Measurements from ENCODE around the gene TUBB4B.

TUBB4B gene

DNA sequence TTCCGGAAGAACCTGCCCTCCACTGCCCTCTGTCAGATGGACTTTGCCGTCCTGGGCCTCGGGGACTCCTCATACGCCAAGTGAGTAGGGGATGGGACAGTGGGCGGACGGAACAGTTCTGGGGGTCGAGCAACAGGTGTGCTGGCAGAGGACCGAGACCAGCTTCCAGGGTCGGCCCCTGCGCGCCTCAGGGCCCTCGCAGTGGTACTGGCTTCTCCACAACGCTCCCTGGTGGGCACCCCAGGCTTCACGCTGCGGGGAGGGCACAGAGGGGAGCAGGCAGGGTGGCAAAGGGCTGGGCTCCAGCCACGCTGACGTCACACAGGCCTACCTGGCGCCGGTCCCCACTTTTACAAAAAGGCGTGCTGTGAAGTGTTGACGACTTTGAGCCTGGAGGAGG is 28.6 kb upstream of the TUBB4B start:
- DNase-seq (ENCODE audit: low read depth, low spot score): no peak

DNA sequence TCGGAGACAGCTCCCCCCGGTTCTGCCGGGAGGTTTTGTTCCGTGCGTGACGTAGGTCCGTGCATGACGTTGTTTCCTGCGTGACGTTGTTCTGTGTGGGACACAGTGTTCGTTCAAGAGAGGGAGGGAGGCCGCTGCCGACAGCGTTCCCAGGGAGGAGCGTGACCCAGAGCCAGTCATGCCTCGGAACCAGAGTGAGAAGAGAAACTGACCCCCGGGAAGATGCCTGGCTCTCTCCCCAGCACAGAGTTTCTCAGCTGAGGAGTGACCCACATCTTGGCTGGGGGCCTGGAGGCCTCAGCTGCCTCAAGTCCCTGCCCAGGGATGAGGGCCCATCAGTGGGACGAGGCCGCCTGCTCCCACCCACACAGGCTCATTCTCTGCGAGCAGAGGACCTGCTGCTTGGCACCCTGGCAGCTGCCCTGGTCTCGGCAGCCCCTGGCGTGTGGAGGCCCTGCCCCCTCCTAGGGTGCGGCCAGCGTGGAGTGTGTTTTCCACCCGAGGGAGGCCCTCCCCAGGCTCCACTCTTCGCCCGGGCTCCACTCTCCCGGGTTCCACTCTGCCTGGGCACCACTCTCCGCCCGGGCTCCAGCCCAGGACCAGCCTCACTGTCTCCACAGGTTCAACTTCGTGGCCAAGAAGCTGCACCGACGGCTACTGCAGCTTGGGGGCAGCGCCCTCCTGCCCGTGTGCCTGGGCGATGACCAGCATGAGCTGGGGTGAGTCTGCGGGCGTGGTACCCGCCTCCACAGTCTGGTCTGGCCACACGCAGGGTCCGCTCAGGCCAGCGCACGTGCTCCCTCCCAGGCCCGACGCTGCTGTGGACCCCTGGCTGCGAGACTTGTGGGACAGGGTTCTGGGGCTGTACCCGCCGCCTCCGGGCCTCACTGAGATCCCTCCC is 27.7 kb upstream of the TUBB4B start:
- no peak for DNase-seq (ENCODE audit: low read depth, low spot score)

DNA sequence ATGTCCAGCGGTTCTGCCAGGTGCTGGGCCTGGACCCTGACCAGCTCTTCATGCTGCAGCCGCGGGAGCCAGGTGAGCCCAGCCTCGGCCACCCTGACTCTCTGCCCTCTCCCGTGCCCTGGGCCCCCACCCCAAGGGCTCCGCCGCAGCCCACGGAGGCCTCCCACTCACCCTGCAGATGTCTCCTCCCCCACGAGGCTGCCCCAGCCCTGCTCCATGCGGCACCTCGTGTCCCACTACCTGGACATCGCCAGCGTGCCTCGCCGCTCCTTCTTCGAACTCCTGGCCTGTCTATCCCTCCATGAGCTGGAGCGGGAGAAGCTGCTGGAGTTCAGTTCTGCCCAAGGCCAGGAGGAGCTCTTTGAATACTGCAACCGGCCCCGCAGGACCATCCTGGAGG is 26.5 kb upstream of the TUBB4B start:
- no peak for DNase-seq (ENCODE audit: low read depth, low spot score)

DNA sequence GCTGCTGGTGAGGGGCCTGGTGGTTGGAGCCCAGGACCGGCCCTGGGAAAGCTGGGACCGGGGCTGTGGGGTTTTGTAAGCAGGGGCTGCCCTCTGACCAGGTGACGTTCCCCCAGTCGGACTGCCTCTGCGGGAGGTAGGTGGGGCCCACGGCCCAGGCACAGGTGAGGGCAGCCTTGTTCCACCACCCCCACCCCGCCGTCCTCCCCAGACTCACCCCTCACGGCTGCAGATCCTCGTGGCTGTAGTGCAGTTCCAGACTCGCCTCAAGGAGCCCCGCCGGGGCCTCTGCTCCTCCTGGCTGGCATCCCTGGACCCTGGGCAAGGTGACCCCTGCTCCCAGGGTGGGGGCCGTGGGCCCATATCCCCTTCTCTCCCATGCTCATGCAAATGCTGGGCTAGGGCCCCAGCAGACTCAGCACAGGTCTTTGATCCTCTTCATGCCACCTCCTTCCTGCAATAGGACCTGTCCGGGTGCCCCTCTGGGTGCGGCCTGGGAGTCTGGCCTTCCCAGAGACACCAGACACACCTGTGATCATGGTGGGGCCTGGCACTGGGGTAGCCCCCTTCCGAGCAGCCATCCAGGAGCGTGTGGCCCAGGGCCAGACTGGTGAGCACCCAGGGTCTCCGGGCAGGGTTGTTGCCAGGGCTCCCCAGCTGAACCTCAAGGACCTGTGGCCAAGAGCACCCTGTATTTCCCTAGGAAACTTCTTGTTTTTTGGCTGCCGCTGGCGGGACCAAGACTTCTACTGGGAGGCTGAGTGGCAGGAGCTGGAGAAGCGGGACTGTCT is 25.7 kb upstream of the TUBB4B start:
- no peak for DNase-seq (ENCODE audit: low read depth, low spot score)

DNA sequence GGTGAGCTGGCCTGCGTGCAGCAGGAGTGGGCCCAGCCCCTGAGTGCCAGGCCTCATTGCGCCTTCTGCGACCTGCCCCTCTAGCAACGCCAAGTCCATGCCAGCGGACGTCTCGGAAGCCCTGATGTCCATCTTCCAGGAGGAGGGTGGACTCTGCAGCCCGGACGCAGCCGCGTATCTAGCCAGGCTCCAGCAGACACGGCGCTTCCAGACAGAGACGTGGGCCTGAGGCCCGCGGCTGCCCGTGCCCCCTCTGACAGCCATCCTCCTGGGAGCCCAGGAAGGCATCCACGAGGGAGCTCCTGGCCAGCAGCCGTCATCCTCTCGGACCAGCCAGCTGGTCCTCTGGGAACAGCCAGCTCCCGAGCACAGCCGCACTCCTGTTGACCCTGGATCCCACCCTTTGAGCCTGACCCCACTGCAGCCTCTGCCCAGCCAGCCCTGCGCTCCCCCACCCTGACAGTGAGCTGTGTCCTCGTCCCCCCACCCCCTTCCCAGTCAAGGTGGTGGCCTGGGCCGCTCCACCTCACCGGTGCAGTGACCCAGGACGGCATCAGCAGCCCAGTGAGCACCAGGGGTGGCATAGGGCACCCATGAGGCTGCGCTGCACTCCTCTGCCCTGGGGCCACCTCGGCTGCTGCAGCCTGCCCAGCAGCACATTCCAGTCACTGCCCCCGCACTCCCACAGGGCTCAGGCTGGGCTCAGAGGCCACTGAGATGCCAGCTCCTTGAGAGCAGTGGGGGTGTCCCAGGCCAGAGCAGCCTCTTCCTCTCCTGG is 24.7 kb upstream of the TUBB4B start:
- DNase-seq (ENCODE audit: low read depth, low spot score): no peak

DNA sequence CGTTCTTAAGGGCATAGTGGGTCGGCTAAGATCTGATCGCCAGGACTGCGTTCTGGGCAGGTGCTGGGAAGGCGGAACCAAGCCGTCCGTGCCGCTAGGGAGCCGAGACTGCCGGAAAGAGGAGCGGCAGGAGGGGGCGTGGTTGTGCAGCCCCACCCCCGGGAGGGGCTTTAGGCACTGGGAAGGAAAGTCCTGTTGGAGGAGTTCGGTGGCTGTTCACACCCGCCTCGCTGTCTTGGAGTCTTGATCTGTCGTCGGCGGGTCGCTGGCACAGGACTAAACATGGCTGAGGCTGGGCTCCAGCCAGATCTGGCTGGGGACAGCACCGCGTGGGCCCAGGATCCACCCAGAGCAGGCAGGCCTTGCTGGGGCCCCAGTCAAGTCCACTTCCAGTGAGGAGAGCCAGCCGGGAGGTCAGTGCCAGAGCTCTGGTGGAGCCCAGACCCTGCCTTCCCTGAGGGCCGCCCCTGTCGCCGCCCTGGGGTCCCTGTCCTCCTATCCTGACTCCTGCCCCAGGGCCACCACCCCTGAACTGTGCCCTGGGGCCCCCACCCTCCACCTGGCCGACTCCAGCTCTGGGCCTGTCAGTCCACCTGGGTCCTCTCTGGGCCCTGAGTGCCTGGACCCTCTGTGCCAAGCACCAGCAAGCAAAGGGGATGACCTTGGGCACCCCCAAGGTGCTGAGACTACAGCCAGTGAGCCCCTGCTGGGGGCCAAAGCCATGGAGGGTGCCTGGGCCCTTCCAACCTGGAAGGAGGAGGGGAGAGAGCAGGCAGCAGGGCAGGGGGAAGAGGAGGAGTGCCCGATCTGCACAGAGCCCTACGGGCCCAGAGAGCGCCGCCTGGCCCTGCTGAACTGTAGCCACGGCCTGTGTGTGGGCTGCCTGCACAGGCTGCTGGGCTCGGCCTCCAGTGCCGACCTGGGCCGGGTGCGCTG is 23.5 kb upstream of the TUBB4B start:
- DNase-seq (ENCODE audit: low read depth, low spot score): peak; percentile 16

DNA sequence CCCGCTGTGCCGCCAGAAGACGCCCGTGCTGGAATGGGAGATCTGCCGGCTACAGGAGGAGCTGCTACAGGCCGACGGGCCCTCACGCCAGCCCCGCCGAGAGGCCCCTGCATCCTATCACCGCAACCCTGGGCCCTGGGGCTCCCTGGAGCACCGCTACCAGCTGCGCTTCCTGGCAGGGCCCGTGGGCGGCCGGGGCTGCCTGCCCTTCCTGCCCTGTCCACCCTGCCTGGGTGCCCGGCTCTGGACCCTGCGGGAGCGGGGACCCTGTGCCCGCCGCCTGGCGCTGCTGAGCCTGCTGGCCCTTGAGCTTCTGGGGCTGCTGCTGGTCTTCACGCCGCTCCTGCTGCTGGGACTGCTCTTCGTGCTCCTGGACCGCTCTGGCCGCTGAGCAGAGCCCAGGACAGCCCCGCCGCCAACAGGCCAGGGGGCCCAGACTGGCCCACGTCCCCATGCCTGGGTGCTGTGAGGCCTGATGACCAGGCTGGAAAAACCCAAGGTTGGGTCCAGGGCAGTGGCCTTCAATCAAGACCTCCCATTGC is 22.8 kb upstream of the TUBB4B start:
- no peak for DNase-seq (ENCODE audit: low read depth, low spot score)

DNA sequence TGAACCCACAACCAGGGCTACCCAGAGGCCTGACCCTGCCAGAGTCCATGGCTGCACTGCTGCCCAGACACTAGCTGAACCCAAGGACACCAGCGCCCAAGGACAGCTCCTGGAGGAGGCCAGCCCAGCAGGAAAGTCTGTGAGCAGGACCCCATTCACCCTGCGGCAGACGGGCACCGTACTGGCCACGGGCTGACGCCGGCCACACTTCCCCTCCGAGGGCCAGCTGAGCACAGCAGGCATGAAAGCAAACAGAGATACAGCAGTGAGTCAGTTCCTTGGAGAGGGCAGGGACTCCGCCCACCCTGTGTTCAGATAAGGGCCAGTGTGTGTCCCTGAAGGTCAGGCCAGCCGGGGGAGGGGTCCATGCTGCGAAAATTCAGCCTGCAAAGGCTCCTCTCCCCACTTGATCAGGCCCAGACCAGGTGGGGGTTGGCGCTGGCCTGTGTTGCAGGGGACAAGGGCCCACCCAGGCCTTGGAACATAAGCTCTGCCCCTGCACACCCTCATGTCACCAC is 22.3 kb upstream of the TUBB4B start:
- peak; percentile 53 for DNase-seq (ENCODE audit: low read depth, low spot score)

DNA sequence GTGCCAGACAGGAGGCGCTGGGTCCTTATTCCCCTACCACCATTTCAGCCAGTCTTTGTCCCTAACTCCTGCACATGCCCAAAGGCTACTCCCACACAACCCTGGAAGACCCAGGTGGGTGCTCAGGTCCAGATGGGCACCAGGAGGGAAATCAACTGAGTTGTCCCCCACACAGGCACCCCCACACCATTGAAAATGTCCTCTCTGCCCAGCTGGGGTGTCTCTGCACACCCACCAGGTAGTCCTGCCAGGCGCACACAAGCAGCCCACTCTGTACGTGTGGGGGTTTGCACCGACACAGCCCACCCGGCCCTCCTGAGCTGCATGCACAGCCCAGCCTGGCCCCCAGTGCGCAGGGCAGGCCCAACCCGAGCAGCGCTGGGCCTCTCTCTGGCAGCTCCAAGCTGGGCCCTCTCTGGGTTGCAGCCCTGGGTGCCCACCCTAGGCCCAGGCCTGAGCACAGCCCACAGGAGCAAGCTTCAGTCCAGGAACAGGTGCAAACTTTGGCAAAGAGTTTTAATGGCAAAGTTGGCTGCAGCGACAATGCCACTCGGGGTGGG is 21.2 kb upstream of the TUBB4B start:
- DNase-seq (ENCODE audit: low read depth, low spot score): no peak

DNA sequence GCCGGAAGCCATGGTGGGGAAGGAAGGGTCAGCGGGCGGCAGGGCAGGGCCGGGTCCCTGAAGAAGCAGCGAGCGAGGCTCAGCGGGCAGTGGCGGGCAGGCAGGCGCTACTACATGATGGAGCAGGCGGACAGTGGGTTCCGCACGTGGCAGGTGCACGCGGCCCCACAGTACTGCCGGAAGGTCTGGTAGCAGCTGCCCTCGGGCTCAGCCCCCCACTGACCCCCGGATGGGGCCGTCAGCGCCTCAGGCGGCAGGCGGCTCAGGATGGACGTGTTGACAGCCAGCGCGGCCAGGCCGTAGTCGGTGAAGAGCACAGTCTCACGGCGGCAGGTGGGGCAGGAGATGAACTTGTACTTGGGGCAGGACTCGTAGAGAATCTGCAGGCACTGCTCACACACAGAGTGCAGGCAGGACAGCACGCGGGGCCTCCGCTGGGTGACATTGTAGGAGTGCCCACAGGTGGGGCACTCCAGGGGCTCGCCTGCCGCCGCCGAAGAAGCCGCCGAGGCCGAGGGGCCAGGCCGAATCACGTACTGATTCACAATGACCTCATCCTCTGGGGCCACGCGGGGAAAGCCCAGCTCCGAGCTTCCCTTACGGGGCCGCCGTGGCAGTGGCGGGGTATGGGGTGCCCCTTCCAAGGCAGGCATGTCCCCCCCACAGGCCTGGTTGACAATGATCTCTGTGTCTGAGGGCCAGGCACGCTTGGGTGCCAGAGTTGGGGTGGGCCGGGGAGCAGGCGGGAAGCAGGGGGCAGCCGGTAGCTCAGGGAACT is 20.6 kb upstream of the TUBB4B start:
- DNase-seq (ENCODE audit: low read depth, low spot score): no peak

DNA sequence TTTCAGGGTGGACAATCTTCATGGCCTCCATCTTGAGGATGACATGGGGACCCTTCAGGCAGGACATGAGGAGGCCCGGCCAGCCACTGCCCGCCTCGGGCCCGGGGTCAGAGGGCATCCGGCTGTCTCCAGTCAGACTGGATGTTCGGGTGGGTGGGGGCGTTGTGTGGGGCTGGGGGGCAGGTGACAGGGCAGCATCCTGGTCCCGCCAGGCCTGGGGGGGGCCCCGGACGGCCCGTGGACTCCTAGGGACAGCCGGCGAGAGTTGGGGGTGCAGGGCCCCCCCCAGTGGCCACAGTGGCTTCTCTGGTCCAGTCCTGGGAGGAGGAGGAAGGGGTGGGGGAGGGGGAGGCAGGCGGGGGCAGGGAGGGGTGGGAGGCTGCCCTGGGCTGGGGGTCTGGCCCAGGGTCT is 20.0 kb upstream of the TUBB4B start:
- no peak for DNase-seq (ENCODE audit: low read depth, low spot score)

DNA sequence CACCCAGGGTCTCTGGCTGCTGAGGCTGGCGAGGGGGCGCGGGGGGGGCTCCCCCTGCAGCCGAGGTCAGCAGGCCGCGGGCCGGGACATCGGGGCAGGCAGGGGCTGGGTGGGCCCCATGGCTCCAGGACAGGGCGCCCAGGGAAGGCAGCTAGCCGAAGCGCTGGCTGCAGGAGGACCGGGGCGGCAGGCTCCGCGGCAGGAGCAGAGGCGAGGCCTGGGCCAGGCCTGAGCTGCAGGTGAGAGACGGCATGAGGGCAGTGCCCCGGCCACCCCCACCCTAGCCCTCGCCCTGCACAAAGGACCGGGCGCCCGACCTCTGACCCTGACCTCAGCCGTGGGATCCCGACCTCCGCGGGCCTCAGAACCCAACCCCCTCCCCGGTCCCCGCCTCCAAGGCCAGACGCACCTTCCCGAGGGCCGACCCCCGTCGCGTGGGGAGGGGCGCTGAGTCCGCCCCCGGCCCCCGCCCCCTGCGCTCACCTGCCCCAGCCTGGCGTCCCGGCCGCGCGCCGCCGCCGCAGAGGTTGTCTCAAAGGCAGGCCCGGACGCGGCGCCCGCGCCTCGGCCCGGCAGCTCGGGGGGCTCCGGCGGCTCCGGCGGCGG is 19.5 kb upstream of the TUBB4B start:
- DNase-seq (ENCODE audit: low read depth, low spot score): no peak

DNA sequence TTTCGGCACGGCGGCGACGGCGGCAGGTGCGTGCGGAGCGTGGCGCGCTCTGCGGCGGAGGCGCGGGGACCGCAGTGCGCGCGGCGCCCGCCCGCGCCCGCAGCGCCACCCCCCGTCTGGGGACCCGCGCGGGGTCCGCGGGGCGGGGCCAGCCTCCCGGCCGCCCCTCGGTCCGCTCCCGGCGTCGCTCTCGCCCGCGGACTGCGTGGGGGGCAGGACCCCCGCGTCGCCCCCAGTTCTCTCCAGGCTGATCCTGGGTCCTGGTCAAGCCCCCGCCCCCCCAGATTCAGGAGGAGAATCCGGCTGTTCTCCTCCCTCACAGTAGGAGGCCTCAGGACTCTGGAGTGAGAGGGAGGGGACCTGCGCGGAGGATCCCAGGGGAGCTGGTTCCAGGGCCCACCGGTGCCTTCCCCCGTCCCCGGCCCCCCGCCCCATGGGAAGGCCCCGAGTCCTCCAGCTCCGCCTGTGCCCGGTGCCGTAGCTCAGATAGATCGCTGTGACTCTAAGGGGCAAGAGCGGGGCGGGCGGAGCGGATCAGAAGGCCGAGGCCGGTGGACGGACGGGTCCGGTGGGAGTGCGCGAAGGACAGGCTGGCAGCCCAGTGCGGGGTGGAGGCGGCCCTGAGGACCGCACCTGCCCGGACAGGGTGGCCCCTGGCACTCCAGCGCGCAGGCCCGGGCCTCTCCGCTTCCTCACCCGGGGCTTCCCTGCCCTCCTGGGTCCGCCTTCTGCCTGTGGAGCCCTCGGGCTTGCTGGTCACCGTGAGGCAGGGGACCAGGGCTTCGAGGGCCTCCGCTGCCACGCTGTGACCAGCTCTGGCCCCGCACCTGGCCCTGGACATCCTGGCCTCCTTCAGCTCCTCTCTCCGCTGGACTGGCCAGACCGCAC is 18.7 kb upstream of the TUBB4B start, which contains the start of gene RNF208:
Gene RNF208, minus strand, starts transcription at position 51 of the 888 bp plus-strand sequence. CDS start 1,028 bp downstream, outside the sequence.
- peak; percentile 43 for DNase-seq (ENCODE audit: low read depth, low spot score)

DNA sequence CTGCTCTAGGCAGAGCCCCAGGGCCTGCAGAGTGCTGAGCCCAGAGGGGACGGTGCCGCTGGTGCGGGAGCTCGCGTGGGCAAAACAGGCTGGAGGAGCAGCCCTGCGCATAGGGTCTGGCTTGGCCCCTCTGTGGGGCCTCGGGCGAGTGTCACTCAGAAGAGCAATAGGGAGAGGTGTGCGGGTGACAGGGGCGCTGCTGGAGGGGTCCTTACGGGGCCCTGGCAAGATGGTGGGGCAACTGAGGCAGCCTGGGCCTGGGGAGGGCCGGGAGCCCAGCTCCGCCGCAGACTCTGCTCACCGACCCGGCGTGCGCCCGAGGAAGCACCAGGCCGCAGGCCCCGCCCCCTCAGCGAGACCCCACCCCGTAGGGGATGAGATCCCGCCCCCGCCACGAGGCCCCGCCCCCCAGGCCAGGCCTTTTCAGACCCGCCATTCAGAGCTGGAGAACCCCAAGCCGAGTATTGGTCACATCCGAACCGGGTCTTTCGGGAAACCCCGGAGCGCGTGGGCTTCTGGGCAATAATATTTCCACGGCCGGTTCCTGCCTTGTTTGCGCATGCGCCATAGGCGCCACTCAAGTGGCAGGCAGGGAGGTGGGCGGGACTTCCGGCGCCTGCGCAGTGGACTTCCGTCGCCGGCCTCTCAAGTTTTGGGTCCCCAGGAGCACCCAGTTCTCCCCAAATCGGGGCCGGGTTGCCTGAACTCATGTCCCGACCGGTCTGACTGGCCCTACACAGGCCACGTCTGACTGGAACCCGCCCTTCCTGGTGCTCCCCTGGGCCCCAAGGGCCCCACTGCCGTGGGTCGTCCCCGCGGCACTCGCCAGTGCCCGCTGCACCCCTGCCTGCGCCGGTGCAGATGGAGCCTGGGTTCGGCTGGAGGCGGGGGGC is 17.8 kb upstream of the TUBB4B start:
- peak; percentile 99 for DNase-seq (ENCODE audit: low read depth, low spot score)

DNA sequence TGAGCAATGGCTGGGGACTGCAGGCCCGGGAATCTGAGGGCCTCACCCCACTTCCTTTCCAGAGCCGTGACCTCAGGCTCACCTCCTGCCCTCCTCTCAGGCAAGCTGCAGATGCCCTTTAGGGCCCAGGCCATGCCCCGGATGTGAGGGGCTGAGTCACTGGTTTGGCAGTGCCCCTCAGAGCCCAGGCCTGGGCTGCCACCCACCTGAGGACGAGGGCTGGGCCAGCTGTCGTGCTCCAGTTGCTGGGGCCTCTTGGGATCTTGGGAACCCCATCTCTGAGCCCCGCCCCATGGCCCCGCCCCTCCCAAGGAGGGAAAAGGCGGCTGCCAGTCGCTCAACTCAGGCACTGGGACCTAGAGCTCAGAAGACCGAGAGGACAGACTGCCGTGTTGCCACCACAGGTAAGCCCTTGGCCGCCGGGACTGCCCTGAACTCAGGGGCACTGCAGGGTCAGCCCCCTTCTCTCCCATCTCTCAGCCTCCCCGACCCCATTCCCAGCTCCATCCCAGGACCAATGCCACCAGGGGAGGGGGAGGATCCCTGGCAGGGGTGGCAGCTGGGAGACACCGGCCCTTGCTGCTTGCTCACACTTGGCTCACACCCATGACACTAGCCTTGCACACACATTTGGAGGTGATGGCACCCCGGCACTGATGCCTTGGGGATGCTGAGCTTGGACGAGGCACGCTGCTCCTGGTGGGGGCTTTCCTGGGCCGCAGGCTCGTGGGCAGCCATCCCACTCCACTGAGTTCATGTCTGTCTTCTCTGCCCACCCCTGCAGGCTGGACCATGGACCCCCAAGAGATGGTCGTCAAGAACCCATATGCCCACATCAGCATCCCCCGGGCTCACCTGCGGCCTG is 16.0 kb upstream of the TUBB4B start, which contains the start of gene CYSRT1:
Gene CYSRT1, plus strand, starts transcription at position 345 of the 865 bp plus-strand sequence. Its CDS starts 448 bp downstream, at position 793.
- DNase-seq (ENCODE audit: low read depth, low spot score): no peak

All from astrocyte of the hippocampus (primary cell).